Measurements from ENCODE around the gene RRAGD. TPM values are rescaled to one million over a fixed set of nuclear protein-coding genes. Genes with fewer than 3 reads are reported as not detected.

Gene RRAGD
- polyA plus RNA-seq, 1 experiment: not detected

- H3K36me3 ChIP-seq (ENCODE audit: control insufficient read depth, insufficient read depth, low read length): no peaks in the 10 kb centered on the region
- CTCF ChIA-PET: interaction anchor here (0.9 to 5.2 kb wide), 11 partner anchors 9 to 386 kb away, joined by 3 to 41 read pairs (median 6); partner anchors contain the start of genes GABRR2 and UBE2J1
- TF ChIP-seq CTCF (IDR thresholded peaks at IDR 0.05; ENCODE audit: insufficient read depth, low read depth, low read length): peak; percentile 72
- peaks cover 2% of the 10 kb centered on the region; the same call in 1 of the 2 replicates for H3K27me3 ChIP-seq (ENCODE audit: control insufficient read depth, insufficient read depth, low read length)
- H3K4me3 ChIP-seq (ENCODE audit: low read depth, low read length): no peak overlapping the region
- DNase-seq (ENCODE audit: low read depth): no peak
- POLR2A ChIA-PET: no interaction called here
These were observed 43.1 kb downstream of the RRAGD start for GRCh38 chr6:89368999-89369398.

- H3K27me3 ChIP-seq (ENCODE audit: control insufficient read depth, insufficient read depth, low read length): peaks cover 2% of the 10 kb centered on the region; the same call in 1 of the 2 replicates
- ChIA-PET POLR2A (interaction anchor here (0.5 kb wide), 1 partner anchor 324 kb away, joined by 7 read pairs; no protein-coding TSS in a partner anchor), CTCF (interaction anchor here (1.0 to 5.2 kb wide), 13 partner anchors 8 to 385 kb away, joined by 3 to 41 read pairs (median 5); partner anchors contain the start of genes GABRR2 and UBE2J1)
- peak; percentile 84 for TF ChIP-seq CTCF (IDR thresholded peaks at IDR 0.05; ENCODE audit: insufficient read depth, low read depth, low read length)
- H3K4me3 ChIP-seq (ENCODE audit: low read depth, low read length): no peak overlapping the region
- H3K36me3 ChIP-seq (ENCODE audit: control insufficient read depth, insufficient read depth, low read length): no peaks in the 10 kb centered on the region
- no peak for DNase-seq (ENCODE audit: low read depth)
These were observed 44.0 kb downstream of the RRAGD start for GRCh38 chr6:89368107-89368506.

GRCh38 chr6:89364586-89364985 is 47.5 kb downstream of the RRAGD start:
- CTCF ChIA-PET: interaction anchor here (0.9 to 1.3 kb wide), 2 partner anchors 19 to 109 kb away, joined by 3 read pairs; no protein-coding TSS in a partner anchor

DNA sequence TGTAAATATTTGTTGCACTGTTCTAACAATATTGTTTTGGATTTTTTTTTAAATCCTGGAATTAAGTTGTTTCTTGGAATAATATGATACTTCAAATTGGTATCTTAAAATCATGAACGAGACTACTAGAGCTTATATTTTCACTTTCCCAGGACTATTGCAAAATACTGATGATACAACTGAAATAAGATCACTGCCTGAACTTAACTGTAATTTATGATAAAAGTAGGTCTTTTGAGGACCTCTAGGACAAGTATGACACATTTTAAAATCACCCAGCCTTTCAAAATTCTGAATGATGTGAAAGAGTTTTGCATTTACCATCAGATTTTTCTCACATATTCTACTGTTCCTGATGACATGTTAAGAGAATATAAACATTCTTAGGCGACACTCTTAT is 50.9 kb downstream of the RRAGD start:
- ChIA-PET CTCF (interaction anchor here (3.9 kb wide), 1 partner anchor 11 kb away, joined by 23 read pairs; no protein-coding TSS in a partner anchor), POLR2A (no interaction called here)
- TF ChIP-seq CTCF (IDR thresholded peaks at IDR 0.05; ENCODE audit: insufficient read depth, low read depth, low read length): no peak
- Histone ChIP-seq H3K4me3 (ENCODE audit: low read depth, low read length) (no peak overlapping the region), H3K36me3 (ENCODE audit: control insufficient read depth, insufficient read depth, low read length) (no peaks in the 10 kb centered on the region), H3K27me3 (ENCODE audit: control insufficient read depth, insufficient read depth, low read length) (peaks cover 1% of the 10 kb centered on the region; the same call in 1 of the 2 replicates)
- DNase-seq (ENCODE audit: low read depth): no peak

More at GRCh38 chr6:89364586-89364985, 47.5 kb downstream of the RRAGD start:
- H3K27me3 ChIP-seq (ENCODE audit: control insufficient read depth, insufficient read depth, low read length): peaks cover 3% of the 10 kb centered on the region; the same call in 1 of the 2 replicates
- no peak for DNase-seq (ENCODE audit: low read depth)
- no peaks in the 10 kb centered on the region for H3K36me3 ChIP-seq (ENCODE audit: control insufficient read depth, insufficient read depth, low read length)
- no peak overlapping the region for H3K4me3 ChIP-seq (ENCODE audit: low read depth, low read length)
- no peak for TF ChIP-seq CTCF (IDR thresholded peaks at IDR 0.05; ENCODE audit: insufficient read depth, low read depth, low read length)
- POLR2A ChIA-PET: no interaction called here

DNA sequence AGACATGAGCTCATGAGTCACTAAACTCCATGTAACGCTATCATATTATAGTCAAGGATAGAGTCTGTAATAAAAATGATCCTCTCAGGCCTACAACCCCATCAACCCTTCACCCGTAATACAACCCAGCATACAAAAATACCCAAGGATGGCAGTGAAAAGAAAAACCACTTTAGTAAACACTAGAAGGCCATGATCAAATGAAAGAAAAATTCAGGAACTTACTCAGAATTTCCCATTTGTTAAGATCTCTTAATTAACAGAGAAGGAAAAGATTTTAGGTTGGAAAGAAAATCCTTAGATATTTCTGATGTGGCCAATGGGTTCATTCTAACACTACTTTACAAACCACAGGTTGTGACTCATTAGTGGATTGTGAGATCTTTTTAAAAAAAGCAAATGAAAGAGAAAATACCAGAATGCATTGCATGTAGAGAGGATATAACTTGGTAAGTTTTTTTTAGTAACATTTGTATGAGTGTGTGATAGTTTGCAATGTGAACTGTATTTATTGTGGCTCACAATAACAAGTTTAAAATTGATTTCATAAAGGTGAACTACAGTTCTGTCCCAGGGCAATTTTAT is 51.6 kb downstream of the RRAGD start:
- ChIA-PET CTCF (interaction anchor here (1.5 to 3.9 kb wide), 2 partner anchors 8 to 11 kb away, joined by 7 to 23 read pairs; no protein-coding TSS in a partner anchor), POLR2A (no interaction called here)
- TF ChIP-seq CTCF (IDR thresholded peaks at IDR 0.05; ENCODE audit: insufficient read depth, low read depth, low read length): no peak
- no peak overlapping the region for H3K4me3 ChIP-seq (ENCODE audit: low read depth, low read length)
- H3K27me3 ChIP-seq (ENCODE audit: control insufficient read depth, insufficient read depth, low read length): peaks cover 1% of the 10 kb centered on the region; the same call in 1 of the 2 replicates
- no peaks in the 10 kb centered on the region for H3K36me3 ChIP-seq (ENCODE audit: control insufficient read depth, insufficient read depth, low read length)
- peak; percentile 47 for DNase-seq (ENCODE audit: low read depth)
